ENCODE data around the gene CPLANE2. TPM values are rescaled to one million over a fixed set of nuclear protein-coding genes. Genes with fewer than 3 reads are reported as not detected.

CPLANE2 gene
- total RNA-seq, 1 experiment from 2014 or later = 6.3 TPM

- Histone ChIP-seq H4K8ac (replicated peaks; ENCODE audit: insufficient read length, low read depth, low read length) (no peak overlapping the region), H3K4ac (ENCODE audit: low read depth, low read length) (no peak overlapping the region), H2BK20ac (ENCODE audit: low read depth, low read length, poor library complexity, severe bottlenecking) (no peak overlapping the region), H2BK120ac (ENCODE audit: low read depth, low read length, poor library complexity, severe bottlenecking) (no peak overlapping the region), H3K27ac (ENCODE audit: insufficient read length, low read depth, low read length) (no peak overlapping the region), H3K56ac (ENCODE audit: insufficient read length, low read depth, low read length) (no peak overlapping the region), H3K79me1 (ENCODE audit: insufficient read depth, low read depth, low read length, poor library complexity, severe bottlenecking) (peaks cover under 1% of the 10 kb centered on the region), H3K14ac (ENCODE audit: insufficient read depth, low read length) (peak overlapping the region; percentile 81; the same call in 1 of the 2 replicates), H3K9ac (ENCODE audit: extremely low read depth, insufficient read length, low read length) (no peak overlapping the region), H2AK5ac (ENCODE audit: insufficient read length, low read length) (no peak overlapping the region), H2BK15ac (ENCODE audit: low read depth, low read length) (no peak overlapping the region), H4K5ac (ENCODE audit: insufficient read length, low read depth, low read length) (no peak overlapping the region), H3K23me2 (ENCODE audit: insufficient read length, low read depth, low read length, poor library complexity, severe bottlenecking) (peaks cover 10% of the 10 kb centered on the region), H2BK12ac (ENCODE audit: insufficient read length, low read depth, low read length) (no peak overlapping the region), H4K91ac (ENCODE audit: insufficient read length, low read depth, low read length) (no peak overlapping the region), H3K18ac (ENCODE audit: insufficient read length, low read depth, low read length) (peak overlapping the region; percentile 57), H2BK5ac (ENCODE audit: insufficient read length, low read length) (no peak overlapping the region), H4K20me1 (ENCODE audit: control insufficient read depth, insufficient read depth, insufficient read length) (no peaks in the 10 kb centered on the region), H3K23ac (ENCODE audit: insufficient read length, low read depth, low read length) (no peak overlapping the region), H3K27me3 (ENCODE audit: insufficient read depth, low read length) (no peaks in the 10 kb centered on the region), H2AFZ (ENCODE audit: low read length) (no peak overlapping the region), H3K79me2 (ENCODE audit: insufficient read depth, low read length) (no peaks in the 10 kb centered on the region; the same call in none of the 2 replicates), H3T11ph (ENCODE audit: low read length) (no peak overlapping the region), H3K4me1 (ENCODE audit: insufficient read depth, low read length) (peaks cover 4% of the 10 kb centered on the region; the same call in 1 of the 2 replicates), H3K4me2 (ENCODE audit: insufficient read depth, insufficient read length, low read length) (peak overlapping the region; percentile 84), H3K9me3 (ENCODE audit: control insufficient read depth, low read depth, low read length) (no peaks in the 10 kb centered on the region)
- peaks cover 27 to 40% of the 10 kb centered on the region in 2 experiments for H3K4me1 Mint-ChIP-seq
- H3K4me3 Mint-ChIP-seq = peak overlapping the region; percentile 82 to 92
- peaks cover 9 to 28% (median 19%) of the 10 kb centered on the region in 3 experiments; a peak in 6 of 7 replicates for H3K36me3 Mint-ChIP-seq (ENCODE audit: insufficient read depth in 1 of 3, low read depth in 3 of 3)
- no peaks in the 10 kb centered on the region for H3K27me3 Mint-ChIP-seq (ENCODE audit: low read depth)
- no CpG with 5 or more reads among the region's 87 CpGs for whole genome bisulfite sequencing (ENCODE audit: extremely low coverage, insufficient read length, low lambda C conversion rate)
- no peaks in the 10 kb centered on the region for H3K9me3 Mint-ChIP-seq
- peak overlapping the region in 2 of 3 experiments; percentile 97; a peak in 3 of 7 replicates for H3K27ac Mint-ChIP-seq
- TF ChIP-seq CTCF (conservative IDR thresholded peaks at IDR 0.05) = no peak
- peak; percentile 99 for DNase-seq
These were observed 30.3 kb downstream of the CPLANE2 start for GRCh38 chr1:16206547-16207317.

All from H9 (cell line).